ENCODE data around the gene CDH23.

DNA sequence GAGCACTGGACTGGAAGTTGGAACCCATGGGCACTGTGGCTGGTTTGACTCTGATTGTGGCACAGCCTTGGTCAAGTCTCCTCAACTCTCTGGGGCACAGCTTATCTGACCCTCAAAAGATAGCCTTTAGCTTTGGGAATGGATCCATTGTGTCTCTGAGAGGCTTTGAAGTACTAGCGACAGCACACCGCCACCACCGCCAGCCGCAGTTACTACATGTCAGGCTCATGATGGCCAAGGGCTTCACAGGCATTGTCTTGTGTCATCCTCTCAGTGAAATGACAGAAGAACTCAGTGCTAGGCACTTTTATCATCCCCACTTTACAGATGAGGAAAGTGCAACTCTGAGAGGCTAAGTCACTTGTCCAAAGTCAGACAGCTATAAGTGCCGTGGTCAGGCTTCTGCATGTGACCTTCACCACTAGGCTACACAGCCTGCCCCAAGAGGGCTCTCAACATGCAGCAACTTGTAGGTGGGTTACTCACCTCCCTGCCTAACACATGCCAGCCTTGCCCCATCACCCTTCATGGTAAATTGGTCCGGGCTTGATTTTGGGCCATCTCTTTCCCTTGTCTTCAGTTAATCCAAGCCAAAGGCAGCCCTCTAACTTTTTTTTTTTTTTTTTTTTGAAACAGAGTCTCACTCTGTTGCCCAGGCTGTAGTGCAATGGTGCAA, 278.7 kb downstream of the CDH23 start:
- TF ChIP-seq, protein P1, sequence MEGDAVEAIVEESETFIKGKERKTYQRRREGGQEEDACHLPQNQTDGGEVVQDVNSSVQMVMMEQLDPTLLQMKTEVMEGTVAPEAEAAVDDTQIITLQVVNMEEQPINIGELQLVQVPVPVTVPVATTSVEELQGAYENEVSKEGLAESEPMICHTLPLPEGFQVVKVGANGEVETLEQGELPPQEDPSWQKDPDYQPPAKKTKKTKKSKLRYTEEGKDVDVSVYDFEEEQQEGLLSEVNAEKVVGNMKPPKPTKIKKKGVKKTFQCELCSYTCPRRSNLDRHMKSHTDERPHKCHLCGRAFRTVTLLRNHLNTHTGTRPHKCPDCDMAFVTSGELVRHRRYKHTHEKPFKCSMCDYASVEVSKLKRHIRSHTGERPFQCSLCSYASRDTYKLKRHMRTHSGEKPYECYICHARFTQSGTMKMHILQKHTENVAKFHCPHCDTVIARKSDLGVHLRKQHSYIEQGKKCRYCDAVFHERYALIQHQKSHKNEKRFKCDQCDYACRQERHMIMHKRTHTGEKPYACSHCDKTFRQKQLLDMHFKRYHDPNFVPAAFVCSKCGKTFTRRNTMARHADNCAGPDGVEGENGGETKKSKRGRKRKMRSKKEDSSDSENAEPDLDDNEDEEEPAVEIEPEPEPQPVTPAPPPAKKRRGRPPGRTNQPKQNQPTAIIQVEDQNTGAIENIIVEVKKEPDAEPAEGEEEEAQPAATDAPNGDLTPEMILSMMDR (IDR thresholded peaks at IDR 0.05), result no peak
- TF ChIP-seq POLR2A (IDR thresholded peaks at IDR 0.05), result no peak
